NCI-H2227 (cell line): ENCODE measurements around the gene KCNJ4.

Source experiments
- DNase-seq: peaks from one replicate; lab custom pipeline; 2025; ENCODE audit not compliant: unreplicated experiment; lab: John Stamatoyannopoulos, UW

The KCNJ4 gene

DNA sequence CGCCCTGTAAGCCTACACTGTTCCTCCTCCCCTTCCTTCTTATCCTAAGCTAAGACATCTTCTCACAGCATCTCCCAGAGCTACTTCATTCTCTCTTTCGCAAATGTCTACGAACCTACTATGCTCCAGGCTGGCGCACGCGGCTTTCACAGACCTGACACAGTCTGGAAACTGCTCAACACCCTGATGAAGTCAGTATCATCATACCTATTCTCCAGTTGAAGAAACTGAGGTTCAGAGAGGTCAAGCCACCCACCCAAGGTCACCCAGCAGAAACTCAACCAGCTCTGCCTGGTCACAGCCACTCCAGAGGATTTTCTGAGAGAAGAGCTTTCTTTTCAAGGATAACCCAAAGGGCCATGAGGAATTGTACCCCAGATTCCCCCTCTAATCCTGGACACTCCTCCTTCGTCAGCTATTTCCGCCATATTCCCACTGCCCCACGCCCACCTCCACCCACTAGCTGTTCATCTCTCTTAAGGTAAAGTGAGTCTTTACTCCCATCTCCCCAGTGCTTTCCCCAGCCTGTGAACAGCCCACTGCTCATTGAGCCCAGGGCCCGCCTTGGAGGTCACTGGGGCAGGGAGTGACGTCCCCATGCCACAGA, 1.8 kb downstream of the KCNJ4 start:
- no peak for DNase-seq

DNA sequence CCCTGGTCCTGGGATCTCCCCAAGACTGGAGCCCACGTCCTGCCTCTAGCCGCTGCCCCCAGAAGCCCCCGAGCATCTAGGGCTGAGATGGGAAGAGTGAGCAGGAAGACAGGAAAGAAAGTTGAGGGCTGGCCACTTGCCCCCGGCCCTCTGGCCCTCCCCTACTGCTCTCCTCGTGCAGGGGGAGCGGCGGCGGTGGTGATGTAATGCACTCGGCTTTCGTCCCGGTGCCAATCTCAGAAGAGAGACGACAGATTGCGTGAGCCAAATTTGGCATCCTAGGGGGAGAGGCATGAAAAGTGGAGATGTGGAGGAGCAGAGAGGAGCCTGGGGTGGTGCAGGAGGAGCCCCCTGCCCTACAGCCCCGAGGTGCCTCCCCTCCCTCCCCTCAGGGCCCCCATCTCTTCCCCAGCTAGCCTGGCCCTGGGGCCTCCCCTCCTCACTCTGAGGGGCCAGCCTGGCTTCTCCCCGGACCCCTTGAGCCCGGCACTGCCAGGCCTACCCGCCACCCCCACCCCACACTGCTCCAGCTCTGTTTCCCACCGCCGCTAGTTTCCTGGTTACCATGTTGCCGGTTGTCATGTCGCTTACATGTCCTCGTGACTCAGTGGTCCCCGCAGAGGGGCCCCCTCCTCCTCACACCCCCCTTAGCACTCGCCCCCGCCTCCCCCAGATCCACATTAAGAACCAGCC, 2.5 kb downstream of the KCNJ4 start:
- no peak for DNase-seq

DNA sequence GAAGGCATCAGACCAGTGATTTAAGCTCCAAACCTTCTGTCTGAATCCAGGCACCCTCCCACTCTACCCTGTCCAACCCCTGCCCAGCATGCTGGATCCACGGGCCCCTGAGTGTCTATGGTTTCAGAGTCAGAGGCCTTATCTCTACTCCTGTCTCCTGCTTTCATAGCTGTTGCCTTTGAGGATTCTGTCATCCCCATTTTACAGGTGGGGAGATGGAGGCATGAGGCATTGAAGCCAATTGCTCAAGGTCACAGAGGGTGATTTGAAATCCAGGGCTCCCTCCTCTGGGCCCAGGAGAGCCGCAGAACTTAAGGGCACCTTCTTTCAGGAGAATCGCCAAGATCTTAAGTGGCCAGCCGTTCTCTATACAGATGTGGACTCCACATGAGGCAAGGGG, 3.1 kb downstream of the KCNJ4 start:
- DNase-seq = no peak

DNA sequence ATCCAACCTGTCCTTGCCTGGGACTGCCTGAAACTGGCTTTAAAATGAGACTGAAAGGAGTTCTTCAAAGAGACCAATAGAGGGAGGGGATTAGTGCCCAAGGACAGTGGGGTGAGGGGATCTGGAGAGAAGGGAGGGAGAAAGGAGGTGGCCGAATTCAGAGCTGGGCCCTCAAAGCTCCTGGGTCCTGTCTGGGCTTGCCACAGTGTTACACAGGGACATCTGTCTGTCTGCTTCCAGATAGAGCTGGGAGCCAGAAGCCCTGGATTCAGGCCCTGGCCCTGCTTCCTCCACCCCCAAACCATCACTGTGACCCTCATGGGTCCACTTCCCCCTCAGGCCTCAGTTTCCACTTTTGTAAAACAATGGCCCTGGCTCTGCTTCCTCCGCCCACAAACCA, 3.6 kb downstream of the KCNJ4 start:
- no peak for DNase-seq

DNA sequence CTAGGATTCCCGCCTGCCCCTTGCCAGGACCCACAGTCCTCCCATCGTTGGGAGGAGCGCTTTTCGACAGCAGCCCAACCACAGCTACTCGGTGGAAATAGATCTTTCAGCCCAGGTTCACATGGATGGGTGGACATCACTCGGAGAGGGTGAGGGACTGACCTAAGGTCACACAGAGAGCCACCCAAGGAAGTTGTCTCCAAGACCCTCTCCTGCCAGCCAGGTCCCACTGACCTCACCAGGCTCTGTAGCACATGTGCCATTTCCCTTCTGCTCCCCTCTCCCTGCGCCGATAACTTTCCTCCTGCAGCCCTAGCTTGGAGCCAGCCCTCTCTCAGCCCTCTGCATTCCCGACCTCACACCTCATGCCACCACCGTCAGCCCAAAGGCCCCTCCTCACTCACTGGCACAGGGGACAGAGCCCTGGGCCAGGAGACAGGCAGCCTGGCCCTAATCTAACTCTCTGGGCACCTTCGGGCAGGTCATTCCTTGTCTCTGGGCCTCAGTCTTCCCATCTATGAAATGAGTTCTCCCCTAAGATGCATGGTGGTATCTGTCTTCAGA, 4.7 kb downstream of the KCNJ4 start:
- no peak for DNase-seq

DNA sequence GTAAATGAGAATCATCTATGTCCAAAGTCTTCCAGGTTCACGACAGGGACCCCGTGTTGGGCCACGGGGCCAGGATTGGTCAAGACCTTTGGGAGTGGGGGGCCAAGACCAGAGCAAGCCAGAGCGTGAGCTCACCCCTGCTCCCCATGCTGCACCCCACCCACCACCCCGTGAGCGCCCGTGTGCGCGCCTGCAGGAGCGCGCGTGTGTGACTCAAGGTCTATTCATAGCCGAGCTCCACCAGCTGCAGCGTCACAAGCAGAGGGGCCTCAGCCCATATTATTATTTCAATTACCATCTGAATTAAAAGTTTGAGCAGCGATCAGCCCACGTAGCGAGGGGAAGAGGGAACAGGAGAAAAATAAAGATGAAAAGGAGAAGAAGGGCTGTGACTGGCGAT, 5.2 kb downstream of the KCNJ4 start:
- DNase-seq = no peak

DNA sequence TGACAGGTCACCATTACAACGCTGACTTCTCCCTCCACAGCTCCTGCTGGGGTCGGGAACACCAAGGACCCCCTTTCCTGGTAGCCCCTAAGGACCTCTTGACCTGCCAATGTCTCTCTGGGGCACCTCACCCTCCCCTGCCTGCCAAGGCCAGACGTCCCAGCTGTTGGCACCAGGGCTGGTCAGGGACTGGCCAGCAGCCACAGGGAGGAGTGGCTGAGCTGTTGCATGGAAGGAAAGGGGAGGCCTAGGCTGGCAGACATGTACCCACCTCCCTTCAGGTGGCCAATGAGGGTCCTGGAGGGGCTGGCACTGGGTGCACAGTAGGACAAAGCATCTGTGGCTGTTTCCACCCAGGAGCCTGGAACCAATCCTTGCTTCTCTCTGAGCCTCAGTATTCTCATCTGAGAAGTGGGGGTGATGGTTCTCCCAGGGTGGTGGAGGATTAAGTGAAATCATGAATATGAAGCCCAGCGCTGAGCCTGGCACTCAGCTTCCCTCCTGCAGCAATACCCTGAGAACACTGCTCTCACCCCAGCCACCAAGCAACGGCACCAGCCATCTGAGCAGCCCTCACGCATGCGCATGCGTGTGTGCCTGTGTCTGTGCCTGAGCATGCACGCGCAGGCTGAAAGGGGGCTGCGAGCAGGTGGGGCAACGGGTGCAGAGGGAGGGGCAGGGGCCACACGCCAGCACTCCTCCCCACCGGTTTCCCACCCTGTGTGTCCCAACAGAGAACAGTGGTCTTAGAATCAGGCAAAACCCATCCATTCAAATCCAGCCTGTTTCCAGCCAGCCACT, 5.9 kb downstream of the KCNJ4 start:
- DNase-seq = no peak

DNA sequence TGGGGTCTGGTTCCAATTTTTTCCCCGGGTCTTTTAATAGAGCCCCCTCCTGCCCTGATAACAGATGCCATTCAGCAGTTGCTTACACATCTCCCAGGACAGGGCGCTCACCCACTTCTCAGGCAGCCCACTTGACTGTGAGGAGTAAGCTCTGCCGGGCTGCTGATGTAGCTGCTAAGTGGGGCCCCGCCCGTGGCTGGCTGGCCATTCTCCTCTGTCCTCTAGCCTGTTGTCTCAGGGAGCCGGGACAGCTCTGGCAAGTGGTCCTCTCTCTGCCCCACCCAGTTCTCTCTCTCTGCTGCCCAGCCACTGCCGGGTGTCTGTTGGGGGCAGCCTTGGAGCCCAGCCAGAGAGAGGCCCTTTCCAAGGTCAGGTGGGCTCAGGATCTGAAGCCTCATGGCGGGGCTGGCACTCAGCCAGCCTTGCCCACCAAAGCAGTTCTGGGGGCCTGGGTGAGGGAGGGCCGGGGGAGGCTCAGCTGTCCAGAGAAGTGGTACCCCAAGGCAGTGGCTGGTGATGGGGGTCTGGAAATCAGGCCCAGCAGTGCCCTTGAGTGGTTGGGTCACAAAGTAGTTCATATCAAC, 8.9 kb downstream of the KCNJ4 start:
- DNase-seq = peak; percentile 22

DNA sequence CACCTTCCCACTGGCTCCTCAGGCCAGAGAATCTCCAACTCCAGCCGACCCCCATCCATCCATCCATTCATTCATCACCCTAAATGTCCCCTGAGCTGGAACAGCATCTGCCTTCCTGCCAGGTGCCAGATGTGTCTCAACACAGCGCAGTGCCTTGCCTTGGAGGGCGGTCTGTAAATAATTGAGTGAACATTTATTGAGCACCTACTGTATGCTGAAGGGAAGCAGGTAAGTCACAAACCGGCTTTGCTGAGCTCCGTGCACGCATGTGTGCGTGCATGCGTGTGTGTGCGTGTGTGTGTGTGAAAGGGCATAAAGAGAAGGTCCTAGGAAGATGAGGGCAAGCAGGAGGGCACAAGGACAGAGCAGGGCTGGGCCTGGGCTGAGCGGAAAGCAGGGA, 10.2 kb downstream of the KCNJ4 start:
- DNase-seq = no peak

DNA sequence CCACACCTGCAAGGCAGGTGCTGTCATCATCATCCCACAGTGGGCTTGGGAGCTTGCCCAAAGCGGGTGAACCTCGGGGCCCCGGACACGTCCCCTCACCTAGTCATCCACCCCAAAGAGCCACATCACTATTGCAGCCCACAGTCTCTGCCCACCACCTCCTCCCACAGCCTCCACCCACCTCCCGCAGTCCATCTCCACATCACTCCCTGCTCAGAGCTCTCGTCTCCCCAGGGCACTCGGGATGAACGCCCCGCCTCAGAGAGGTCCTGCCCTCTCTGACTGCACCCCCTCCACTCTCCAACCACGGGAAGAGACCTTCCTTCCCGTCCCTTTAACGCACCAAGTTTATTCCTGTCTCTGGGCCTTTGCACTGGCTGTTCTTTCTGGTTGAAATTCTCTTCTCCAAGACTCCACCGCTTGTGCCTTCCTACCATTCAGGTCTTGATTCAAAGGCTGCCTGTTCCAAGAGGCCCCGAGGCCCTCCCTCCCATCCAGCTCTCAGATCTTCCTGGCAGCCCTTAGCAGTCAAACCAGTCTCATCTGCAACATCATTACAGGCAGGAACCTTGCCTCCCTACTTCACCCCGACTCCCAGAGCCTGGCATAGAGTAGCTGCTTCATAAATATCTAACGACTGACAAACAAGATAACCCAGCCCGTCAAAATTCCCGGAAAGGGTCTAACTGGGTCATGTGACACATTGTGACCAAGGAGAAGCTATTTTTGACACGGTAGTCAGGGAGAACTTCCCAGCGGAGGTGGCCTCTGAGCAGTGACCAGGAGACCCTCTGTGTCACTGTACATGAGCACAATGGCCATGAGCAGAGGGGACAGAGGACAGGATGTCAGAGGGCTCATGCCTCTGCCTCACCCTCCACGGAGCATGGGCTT, 11.1 kb downstream of the KCNJ4 start:
- no peak for DNase-seq

DNA sequence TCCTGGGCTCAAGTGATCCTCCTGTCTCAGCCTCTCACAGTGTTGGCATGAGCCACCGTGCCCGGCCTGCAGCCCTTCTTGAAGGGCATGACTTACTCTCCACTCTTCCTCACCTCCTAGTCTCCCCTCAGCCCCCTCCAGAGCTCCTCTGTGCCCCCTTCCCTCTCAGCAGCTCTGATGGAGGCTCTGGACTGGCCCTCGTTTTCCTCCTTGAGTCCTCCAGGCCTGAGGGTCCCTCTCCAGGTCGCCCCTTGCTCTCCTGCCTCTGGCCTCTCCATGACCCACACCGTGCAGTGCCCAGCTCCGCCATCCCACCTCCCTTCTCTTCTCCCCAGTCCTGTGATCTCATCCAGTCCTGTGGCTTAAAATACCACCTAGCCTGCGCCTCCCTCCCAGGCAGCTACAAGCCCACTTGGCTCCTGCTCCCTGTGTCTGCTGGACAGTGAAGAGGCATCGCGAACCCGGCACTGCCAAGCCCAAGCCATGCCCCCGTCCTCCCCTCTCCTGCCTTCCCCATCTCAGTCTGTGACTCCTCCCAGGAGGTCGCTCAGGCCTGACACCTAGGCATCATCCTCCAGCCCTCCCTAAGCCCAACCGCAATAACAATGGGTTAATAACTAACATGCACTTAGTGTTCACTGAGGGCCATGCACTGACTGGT, 11.9 kb downstream of the KCNJ4 start:
- DNase-seq = no peak

DNA sequence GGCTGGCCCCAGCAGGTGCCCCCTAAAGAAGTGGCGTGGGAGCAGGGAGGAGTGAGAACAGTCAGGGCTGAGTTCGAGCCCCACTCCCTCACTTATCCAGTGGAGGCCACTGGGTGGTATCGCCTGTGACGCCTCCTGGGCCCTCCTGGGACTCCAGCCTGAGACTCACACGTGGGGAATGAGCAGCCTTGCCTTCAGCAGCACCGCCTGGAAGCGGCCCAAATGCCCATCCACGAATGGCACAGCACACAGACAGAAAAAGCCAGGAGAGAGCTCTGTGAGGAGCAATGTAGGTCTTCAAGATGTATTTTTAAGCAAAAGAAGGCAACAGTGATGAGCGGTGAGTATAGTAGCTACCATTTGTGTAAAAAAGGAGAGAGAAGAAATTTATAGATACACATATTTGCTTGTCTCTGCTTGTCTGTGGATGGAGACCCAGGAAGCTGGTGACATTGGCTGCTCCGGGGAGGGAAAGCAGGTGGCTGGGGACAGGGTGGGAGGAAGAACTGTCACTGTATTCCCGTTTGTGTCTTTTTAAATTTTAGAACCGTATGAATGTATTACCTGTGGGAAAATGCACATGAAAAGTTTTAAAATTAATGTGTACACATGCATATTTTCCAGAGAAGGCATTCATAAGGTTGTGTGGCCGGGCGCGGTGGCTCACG, 13.2 kb downstream of the KCNJ4 start:
- no peak for DNase-seq

DNA sequence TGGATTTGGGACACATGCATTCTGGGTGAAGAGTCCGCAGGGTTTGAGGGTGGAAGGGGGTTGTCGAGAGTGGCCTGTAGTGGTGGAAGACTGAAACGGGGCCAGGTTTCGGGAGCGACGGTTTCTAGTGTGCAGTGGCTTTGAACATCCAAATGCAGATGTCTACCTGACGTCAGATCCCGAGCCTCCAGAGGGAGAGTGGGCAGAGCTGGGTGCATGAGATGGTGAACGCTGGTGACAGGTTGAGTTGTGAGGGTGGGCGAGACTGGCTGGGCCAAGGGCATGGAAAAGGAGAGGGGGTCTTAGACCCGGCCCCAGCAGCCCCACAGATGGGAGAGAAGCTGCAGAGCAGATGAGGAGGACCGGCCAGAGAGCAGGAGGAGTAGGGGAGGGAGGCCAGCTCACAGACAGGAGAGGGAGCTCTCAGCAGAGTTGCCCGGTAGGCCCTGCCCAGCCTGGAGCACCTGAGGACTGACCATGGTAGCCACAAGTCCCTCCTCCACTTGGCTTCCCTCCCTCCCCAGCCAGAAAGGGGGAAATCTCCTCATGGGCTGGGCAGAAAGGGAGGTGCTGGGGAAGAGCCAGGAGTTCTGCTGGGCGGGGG, 14.2 kb downstream of the KCNJ4 start:
- DNase-seq = no peak

DNA sequence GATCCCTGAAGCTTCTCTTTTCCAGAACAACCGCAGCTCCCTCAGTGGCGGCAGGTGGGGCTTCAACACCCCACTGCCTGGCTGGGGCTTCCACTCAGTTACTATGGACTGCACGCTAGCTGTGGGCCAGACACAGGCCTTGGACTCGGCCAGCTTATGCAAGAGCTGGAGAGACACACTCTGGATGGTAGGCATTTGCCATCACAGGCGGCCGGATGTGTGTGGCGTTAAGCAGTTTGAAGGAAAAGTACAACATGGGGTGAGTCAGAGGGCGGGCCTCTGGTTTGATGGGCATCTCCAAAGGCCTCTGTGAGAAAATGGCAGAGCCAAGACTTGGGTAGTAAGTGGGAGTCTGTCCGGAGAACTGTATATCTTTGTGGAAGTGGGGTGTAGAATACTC, 17.6 kb downstream of the KCNJ4 start:
- no peak for DNase-seq

DNA sequence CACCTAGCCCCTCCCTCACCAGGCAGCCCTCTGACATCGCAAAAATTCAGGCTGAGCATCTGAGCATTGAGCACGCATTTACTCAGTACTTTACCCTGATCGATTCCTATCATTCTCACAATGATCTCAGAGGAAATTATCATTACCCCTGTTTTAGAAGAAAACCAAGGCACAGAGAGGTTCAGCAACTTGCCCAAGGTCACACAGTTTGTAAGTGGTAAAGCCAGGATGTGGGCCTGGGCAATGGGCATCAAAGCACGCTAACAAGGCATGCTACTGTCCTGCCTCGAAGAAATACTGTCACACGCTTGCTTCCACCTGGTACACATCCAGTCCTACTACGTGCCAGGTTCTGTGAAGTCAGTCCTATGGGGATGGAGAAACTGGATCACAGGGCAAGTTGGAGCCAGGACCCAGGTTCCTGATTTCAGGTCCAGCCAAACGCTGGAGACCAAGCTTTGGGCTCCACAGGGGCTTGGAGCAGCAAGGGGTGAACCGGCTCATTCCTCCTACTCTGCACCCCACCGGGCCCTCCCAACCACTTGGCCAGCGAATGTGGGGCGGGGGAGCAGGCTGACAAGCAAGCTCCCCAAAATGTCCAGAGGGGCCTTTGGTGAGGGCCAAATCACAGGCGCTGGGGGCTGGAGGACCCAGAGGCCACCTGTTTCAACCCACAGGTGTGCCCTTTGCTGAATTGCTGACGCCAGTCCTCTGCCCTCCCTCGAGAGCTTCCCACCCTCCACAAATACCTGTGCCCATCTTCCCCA, 18.2 kb downstream of the KCNJ4 start:
- DNase-seq = no peak

DNA sequence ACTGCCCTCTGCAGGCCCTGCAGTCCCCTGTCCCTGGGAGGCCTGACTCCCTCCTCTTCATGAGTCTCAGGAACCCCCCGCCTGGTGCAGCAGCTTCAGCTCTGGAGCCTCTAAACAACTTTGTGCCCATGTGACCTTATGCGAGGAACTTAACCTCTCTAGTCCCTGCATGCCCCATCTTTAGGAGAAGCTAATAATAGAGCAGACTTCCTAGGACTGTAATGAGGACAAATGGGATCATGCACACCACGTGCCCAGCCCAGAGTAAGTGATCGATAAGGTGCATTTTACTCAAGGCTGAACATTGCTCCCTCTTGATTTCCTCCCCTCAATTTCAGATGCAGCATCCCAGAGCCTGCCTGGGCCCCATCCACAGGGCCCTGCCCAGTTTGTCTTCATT, 19.0 kb downstream of the KCNJ4 start:
- DNase-seq = no peak

DNA sequence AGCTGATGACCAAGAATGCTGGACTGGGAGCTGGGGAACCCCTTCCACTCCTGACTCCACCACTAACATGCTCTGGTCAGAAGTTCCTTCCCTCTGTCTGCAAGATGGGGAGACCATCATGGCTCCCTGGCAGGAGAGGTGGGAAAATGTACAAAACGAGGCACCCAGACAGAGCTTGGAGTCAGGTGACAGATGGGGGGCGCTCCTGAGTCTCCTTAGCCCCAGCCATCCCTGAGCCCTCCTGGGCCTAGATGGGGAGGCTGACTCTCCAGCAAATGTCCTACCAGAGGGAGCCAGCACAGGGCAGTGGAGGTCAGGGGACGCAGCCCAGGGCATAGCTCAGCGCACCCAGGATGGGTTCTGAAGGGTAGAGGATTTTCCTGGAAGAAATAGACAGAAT, 20.0 kb downstream of the KCNJ4 start:
- no peak for DNase-seq

DNA sequence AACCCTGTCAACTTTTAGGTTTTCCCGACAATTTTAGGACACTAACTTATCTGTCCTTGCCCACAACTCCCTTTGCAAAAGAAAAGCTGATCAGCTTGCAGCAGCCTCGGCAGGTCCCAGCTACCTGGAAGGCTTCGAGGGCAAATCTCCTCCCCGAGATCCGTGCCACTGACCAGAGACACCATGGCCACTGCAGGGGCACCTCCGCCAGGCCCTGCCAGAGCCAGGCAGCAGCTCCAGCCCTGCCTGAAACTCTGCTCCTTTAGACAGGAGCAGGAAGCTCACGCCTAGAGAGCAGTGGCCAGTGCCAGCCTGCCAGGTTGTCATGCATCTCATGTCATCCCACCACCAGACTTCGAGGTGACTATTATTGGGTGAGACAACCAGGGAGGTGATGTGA, 21.1 kb downstream of the KCNJ4 start:
- no peak for DNase-seq
